ENCODE results near the gene BMERB1. TPM values are rescaled to one million over a fixed set of nuclear protein-coding genes. Genes with fewer than 3 reads are reported as not detected.

The BMERB1 gene
- total and polyA plus RNA-seq, 9 of the 15 experiments (the other 6 are each of a cell fraction or from before 2014, with no cell fraction given), result 0.29 to 2.9 (median 0.94) TPM

DNA sequence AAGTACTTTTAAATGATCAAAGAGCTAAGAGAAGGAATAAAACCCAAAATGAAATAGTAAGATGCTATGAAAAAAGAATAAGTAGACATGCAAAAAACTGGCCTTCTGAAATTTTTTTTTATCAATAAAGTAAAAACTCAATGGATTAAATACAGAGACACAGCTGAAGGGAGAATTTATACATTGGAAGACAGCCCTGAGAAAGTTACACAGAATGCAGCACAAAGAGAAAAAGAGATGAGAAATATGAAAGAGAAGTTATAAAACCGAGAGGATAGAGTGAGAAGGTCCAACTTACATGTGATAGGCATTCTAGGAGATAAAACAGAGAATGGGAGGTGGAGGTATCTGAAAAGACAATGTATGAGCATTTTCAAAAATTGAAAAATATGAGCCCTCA is 151.6 kb downstream of the BMERB1 start (continued):
- TF ChIP-seq ZNF318 (IDR thresholded peaks at IDR 0.05; ENCODE audit: borderline replicate concordance in 1 of 2, low read depth in 1 of 2) (no peak), MXI1 (IDR thresholded peaks at IDR 0.05; ENCODE audit: low read depth, low read length) (no peak), ZBTB8A (IDR thresholded peaks at IDR 0.05; ENCODE audit: partially characterized antibody) (no peak), SMARCA5 (IDR thresholded peaks at IDR 0.05) (peak; percentile 56; the same call in 1 of the 2 replicates), NFE2 (IDR thresholded peaks at IDR 0.05; ENCODE audit: low read depth) (no peak), SP2 (IDR thresholded peaks at IDR 0.05; ENCODE audit: extremely low read depth, low read depth, low read length, poor library complexity, severe bottlenecking) (no peak), TRIM24 (IDR thresholded peaks at IDR 0.05) (peak; percentile 37 to 68; a peak in 3 of 4 replicates), XRCC3 (IDR thresholded peaks at IDR 0.05) (no peak), NCOA6 (IDR thresholded peaks at IDR 0.05) (no peak), ZKSCAN8 (CRISPR knock-in tag; IDR thresholded peaks at IDR 0.05) (no peak), ZNF316 (IDR thresholded peaks at IDR 0.05) (no peak)

Measured in K562 (cell line).